ENCODE measurements around the gene ITGB5. TPM values are rescaled to one million over a fixed set of nuclear protein-coding genes. Genes with fewer than 3 reads are reported as not detected.
"Not testable (repeated sequence)": the region's sequence is repeated elsewhere in the genome, so short reads cannot be mapped to it uniquely, and the experiment has no call there.

The ITGB5 gene
- polyA plus RNA-seq, 1 donor from 2014 or later: 0.69 TPM

GRCh38 chr3:124827476-124828206 lies 59.5 kb downstream of the ITGB5 start:
- not testable (repeated sequence) for H3K27me3 Mint-ChIP-seq, H3K4me1 Mint-ChIP-seq, H3K4me3 Mint-ChIP-seq, H3K27ac Mint-ChIP-seq, H3K9me3 Mint-ChIP-seq, H3K36me3 Mint-ChIP-seq

DNA sequence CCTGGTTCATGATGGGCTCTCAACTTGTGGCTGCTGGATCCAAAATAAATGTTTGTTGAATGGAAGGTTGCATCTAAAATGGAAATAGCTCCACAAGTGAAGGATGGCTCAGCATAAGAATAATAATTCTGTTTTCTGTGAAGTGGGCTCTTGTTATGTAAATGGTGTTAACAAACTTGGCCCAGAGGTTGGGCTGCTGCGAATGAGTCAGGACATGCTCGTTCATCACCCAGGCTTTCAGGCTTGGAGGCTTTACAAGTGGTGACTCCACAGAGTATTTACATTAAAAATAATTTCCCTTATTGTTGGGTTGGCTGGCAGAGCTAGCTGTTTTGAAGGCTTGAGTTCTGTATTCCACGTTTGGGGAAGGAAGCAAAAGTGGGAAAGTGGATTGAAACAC lies 60.5 kb downstream of the ITGB5 start:
- Mint-ChIP-seq H3K4me1 (peaks cover 4 to 10% (median 5%) of the 10 kb centered on the region in 3 donors), H3K27me3 (peaks cover 12% of the 10 kb centered on the region), H3K4me3 (no peak overlapping the region), H3K36me3 (no peaks in the 10 kb centered on the region), H3K9me3 (no peaks in the 10 kb centered on the region), H3K27ac (no peak overlapping the region)

GRCh38 chr3:124824286-124824915 lies 62.8 kb downstream of the ITGB5 start:
- Mint-ChIP-seq H3K27ac (peak overlapping the region in 1 of 3 donors; percentile 72), H3K9me3 (no peaks in the 10 kb centered on the region), H3K4me1 (peaks cover 0 to 5% (median under 1%) of the 10 kb centered on the region in 3 donors), H3K27me3 (peaks cover 7% of the 10 kb centered on the region), H3K36me3 (no peaks in the 10 kb centered on the region), H3K4me3 (no peak overlapping the region)

GRCh38 chr3:124823648-124824047 lies 63.5 kb downstream of the ITGB5 start:
- Mint-ChIP-seq H3K4me3 (no peak overlapping the region), H3K9me3 (no peaks in the 10 kb centered on the region), H3K27ac (no peak overlapping the region), H3K36me3 (no peaks in the 10 kb centered on the region), H3K27me3 (peaks cover 8% of the 10 kb centered on the region), H3K4me1 (peaks cover 0 to 3% (median 0%) of the 10 kb centered on the region in 3 donors)

DNA sequence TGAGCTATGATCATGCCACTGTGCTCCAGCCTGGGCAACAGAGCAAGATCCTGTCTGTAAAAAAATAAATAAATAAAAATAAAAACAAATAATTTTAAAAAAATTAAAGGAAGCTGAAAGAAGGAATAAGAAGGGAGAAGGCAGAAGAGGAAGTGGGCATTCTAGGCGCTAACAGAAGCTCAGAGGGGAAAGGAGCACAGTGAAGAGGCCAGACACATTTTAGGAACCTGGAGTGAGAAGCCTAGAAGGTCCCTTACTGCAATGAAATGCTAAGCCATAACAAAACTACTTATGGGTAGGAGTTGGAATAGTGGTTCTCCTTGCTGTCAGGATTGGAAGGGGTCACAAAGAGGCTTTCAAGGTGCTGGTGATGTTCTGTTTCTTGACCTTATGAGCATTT lies 64.0 kb downstream of the ITGB5 start:
- Mint-ChIP-seq H3K4me1 (peaks cover 0 to 2% (median 0%) of the 10 kb centered on the region in 3 donors), H3K4me3 (no peak overlapping the region), H3K36me3 (no peaks in the 10 kb centered on the region), H3K27me3 (peaks cover 8% of the 10 kb centered on the region), H3K9me3 (peaks cover 0 to under 1% (median 0%) of the 10 kb centered on the region in 3 donors), H3K27ac (no peak overlapping the region)

DNA sequence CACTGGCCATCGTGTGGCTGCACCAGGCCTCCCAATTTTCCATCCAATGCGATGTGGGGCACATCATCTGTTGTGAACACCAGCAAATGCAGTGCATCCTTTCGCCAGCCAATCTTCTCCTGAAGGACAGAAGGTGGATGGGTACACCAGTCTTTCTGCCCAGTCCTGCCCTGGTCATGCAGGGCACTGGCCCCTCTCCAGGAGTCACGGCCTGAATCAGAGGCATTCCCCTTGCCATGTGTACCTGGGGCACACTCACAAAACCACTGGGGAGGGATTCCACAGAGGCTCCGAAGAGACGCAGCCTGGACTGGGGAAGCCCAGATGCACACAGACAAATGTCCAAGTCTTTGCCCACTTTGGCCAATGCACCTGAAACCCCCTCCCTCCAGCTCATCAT lies 65.8 kb downstream of the ITGB5 start:
- H3K27me3 Mint-ChIP-seq: peaks cover 10% of the 10 kb centered on the region
- H3K27ac Mint-ChIP-seq: no peak overlapping the region

DNA sequence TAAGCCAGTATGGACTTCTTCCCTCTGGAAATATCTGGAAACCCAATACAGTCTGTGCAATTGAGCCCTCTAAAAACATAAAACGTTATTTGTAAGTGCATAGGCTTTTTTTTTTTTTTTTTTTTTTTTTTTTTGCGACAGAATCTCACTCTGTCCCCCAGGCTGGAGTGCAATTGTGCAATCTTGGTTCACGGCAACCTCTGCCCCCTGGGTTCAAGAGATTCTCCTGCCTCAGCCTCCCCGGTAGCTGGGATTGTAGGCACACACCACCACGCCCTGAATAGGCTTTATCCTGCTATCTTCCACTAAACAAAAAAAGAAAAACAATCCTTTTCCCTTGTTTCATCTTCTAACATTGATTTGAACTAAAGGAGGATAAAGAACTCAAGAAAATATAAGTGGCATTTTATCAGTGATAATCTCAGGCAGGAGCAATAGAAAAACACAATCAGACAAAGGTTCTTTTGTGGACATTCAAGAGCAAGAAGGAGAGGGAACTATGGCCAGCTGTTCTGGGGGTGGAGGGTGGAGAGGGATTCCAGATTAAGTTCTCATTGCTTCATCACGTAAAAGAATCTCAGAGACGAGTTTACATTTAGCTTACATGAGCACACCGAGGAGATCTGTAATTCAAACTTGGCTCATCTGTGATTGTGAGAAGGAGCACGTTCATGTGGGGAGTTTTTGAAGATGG lies 68.6 kb downstream of the ITGB5 start:
- H3K4me1 Mint-ChIP-seq: no peaks in the 10 kb centered on the region
- peaks cover 12% of the 10 kb centered on the region for H3K27me3 Mint-ChIP-seq

More for the DNA sequence above, 65.8 kb downstream of the ITGB5 start:
- Mint-ChIP-seq H3K36me3 (no peaks in the 10 kb centered on the region), H3K4me1 (no peaks in the 10 kb centered on the region), H3K9me3 (peaks cover 0 to 2% (median 0%) of the 10 kb centered on the region in 3 donors), H3K4me3 (no peak overlapping the region)

GRCh38 chr3:124817079-124817478 lies 70.1 kb downstream of the ITGB5 start:
- H3K36me3 Mint-ChIP-seq: no peaks in the 10 kb centered on the region
- no peak overlapping the region for H3K27ac Mint-ChIP-seq
- H3K4me3 Mint-ChIP-seq: peak overlapping the region in 1 of 4 donors; percentile 29
- H3K4me1 Mint-ChIP-seq: no peaks in the 10 kb centered on the region
- H3K27me3 Mint-ChIP-seq: peaks cover 12% of the 10 kb centered on the region
- H3K9me3 Mint-ChIP-seq: peaks cover 0 to 2% (median 0%) of the 10 kb centered on the region in 3 donors

More for the DNA sequence above, 68.6 kb downstream of the ITGB5 start:
- Mint-ChIP-seq H3K36me3 (no peaks in the 10 kb centered on the region), H3K27ac (no peak overlapping the region), H3K4me3 (no peak overlapping the region), H3K9me3 (peaks cover 0 to 2% (median 0%) of the 10 kb centered on the region in 3 donors)

- peaks cover 8% of the 10 kb centered on the region for H3K27me3 Mint-ChIP-seq
- no peak overlapping the region for H3K4me3 Mint-ChIP-seq
- H3K4me1 Mint-ChIP-seq: no peaks in the 10 kb centered on the region
- peaks cover 0 to 2% (median 0%) of the 10 kb centered on the region in 3 donors for H3K9me3 Mint-ChIP-seq
- no peak overlapping the region for H3K27ac Mint-ChIP-seq
- H3K36me3 Mint-ChIP-seq: no peaks in the 10 kb centered on the region
These were observed 71.0 kb downstream of the ITGB5 start for GRCh38 chr3:124816206-124816605.

- Mint-ChIP-seq H3K9me3 (peaks cover 0 to 2% (median 0%) of the 10 kb centered on the region in 3 donors), H3K27me3 (peaks cover 5% of the 10 kb centered on the region), H3K4me3 (no peak overlapping the region), H3K4me1 (no peaks in the 10 kb centered on the region), H3K36me3 (no peaks in the 10 kb centered on the region), H3K27ac (no peak overlapping the region)
These were observed 71.4 kb downstream of the ITGB5 start for GRCh38 chr3:124815781-124816180.

- Mint-ChIP-seq H3K27me3 (peaks cover 5% of the 10 kb centered on the region), H3K4me3 (no peak overlapping the region), H3K36me3 (no peaks in the 10 kb centered on the region), H3K9me3 (peaks cover 0 to 2% (median 0%) of the 10 kb centered on the region in 3 donors), H3K4me1 (no peaks in the 10 kb centered on the region), H3K27ac (no peak overlapping the region)
These were observed 72.3 kb downstream of the ITGB5 start for GRCh38 chr3:124814620-124815421.

DNA sequence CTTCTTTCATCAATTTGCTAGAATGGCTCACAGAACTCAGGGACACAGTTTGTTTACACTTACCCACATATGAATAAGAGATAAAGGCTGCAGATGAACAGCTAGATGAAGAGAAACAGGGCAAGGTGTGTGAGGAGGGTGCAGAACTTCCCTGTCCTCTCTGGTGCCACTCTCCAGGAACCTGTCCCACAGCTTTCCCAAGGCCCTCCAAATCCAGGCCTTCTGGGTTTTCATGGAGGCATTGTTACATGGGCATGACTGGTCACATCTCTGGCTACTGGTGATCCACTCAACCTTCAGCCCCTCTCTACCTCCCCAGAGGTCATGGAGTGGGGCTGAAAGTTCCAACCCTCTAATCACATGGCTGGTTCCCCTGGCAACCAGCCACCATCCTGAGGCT lies 73.6 kb downstream of the ITGB5 start:
- Mint-ChIP-seq H3K4me3 (no peak overlapping the region), H3K36me3 (no peaks in the 10 kb centered on the region), H3K9me3 (peaks cover 0 to 2% (median 0%) of the 10 kb centered on the region in 3 donors), H3K27ac (no peak overlapping the region), H3K4me1 (no peaks in the 10 kb centered on the region), H3K27me3 (peaks cover 4% of the 10 kb centered on the region)

GRCh38 chr3:124812291-124813265 lies 74.6 kb downstream of the ITGB5 start:
- Mint-ChIP-seq H3K27me3 (peaks cover 5% of the 10 kb centered on the region), H3K4me3 (no peak overlapping the region), H3K4me1 (no peaks in the 10 kb centered on the region), H3K9me3 (peaks cover 0 to 2% (median 0%) of the 10 kb centered on the region in 3 donors), H3K36me3 (no peaks in the 10 kb centered on the region), H3K27ac (no peak overlapping the region)

- Mint-ChIP-seq H3K4me3 (no peak overlapping the region), H3K27me3 (peaks cover 5% of the 10 kb centered on the region), H3K4me1 (peaks cover 0 to 1% (median 0%) of the 10 kb centered on the region in 3 donors), H3K36me3 (no peaks in the 10 kb centered on the region), H3K9me3 (peaks cover 0 to 2% (median 0%) of the 10 kb centered on the region in 3 donors), H3K27ac (no peak overlapping the region)
These were observed 75.7 kb downstream of the ITGB5 start for GRCh38 chr3:124811436-124811835.

Measured in IgD-negative memory B cell (primary cell).